Measurements from ENCODE around the gene ANAPC1. TPM values are rescaled to one million over a fixed set of nuclear protein-coding genes. Genes with fewer than 3 reads are reported as not detected.

ANAPC1 gene
- total and polyA plus RNA-seq, 9 of the 15 experiments (the other 6 are each of a cell fraction or from before 2014, with no cell fraction given), result 14.0 to 126 (median 78.2) TPM

DNA sequence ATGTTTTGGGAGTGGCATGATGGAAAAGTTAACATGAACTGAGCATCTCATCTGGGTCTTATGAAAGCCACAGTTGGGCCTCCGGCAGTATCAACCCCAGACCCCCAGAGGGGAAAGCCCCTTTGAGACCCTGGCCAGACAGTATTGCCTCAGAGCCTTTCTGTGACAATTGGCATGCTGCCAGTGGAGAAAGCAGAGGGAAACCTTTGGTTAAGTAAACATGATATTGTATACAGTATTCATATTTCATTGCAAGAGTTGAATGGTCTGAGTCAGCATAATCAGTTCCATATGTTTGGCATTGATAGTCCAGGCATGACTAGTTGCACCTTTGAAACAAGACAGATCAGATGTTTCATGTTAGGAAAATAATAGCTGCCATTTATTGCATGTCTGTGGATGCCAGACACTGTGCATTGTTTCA is 34.4 kb upstream of the ANAPC1 start (continued):
- TF ChIP-seq TFAP4 (CRISPR knock-in tag; IDR thresholded peaks at IDR 0.05; ENCODE audit: borderline replicate concordance), result peak; percentile 34
- TF ChIP-seq SMARCA4 (IDR thresholded peaks at IDR 0.05), result peak; percentile 86
- TF ChIP-seq RBM22 (IDR thresholded peaks at IDR 0.05; ENCODE audit: low read depth, low read length, poor library complexity, severe bottlenecking), result no peak
- TF ChIP-seq, protein P1, sequence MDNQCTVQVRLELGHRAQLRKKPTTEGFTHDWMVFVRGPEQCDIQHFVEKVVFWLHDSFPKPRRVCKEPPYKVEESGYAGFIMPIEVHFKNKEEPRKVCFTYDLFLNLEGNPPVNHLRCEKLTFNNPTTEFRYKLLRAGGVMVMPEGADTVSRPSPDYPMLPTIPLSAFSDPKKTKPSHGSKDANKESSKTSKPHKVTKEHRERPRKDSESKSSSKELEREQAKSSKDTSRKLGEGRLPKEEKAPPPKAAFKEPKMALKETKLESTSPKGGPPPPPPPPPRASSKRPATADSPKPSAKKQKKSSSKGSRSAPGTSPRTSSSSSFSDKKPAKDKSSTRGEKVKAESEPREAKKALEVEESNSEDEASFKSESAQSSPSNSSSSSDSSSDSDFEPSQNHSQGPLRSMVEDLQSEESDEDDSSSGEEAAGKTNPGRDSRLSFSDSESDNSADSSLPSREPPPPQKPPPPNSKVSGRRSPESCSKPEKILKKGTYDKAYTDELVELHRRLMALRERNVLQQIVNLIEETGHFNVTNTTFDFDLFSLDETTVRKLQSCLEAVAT (IDR thresholded peaks at IDR 0.05), result peak in 1 of 2 experiments; percentile 98; a peak in 2 of 4 replicates
- TF ChIP-seq ZNF24 (IDR thresholded peaks at IDR 0.05), result no peak
- no peak for TF ChIP-seq ZNF143 (CRISPR knock-in tag; IDR thresholded peaks at IDR 0.05)
- no peak for TF ChIP-seq ZBED1 (IDR thresholded peaks at IDR 0.05)
- TF ChIP-seq, protein P2, sequence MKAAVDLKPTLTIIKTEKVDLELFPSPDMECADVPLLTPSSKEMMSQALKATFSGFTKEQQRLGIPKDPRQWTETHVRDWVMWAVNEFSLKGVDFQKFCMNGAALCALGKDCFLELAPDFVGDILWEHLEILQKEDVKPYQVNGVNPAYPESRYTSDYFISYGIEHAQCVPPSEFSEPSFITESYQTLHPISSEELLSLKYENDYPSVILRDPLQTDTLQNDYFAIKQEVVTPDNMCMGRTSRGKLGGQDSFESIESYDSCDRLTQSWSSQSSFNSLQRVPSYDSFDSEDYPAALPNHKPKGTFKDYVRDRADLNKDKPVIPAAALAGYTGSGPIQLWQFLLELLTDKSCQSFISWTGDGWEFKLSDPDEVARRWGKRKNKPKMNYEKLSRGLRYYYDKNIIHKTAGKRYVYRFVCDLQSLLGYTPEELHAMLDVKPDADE (conservative IDR thresholded peaks at IDR 0.05; ENCODE audit: control insufficient read depth, low read depth, low read length), result no peak
- TF ChIP-seq HDAC3 (IDR thresholded peaks at IDR 0.05; ENCODE audit: borderline replicate concordance, partially characterized antibody), result peak; percentile 70
- no peak for TF ChIP-seq BRF1 (IDR thresholded peaks at IDR 0.05; ENCODE audit: borderline replicate concordance, extremely low read depth, insufficient read length)
- peak; percentile 83 for TF ChIP-seq EP300 (IDR thresholded peaks at IDR 0.05; ENCODE audit: low read length)
- TF ChIP-seq MXI1 (IDR thresholded peaks at IDR 0.05; ENCODE audit: low read depth, low read length), result no peak
- no peak for TF ChIP-seq THAP12 (CRISPR knock-in tag; IDR thresholded peaks at IDR 0.05)
- TF ChIP-seq, protein P3, sequence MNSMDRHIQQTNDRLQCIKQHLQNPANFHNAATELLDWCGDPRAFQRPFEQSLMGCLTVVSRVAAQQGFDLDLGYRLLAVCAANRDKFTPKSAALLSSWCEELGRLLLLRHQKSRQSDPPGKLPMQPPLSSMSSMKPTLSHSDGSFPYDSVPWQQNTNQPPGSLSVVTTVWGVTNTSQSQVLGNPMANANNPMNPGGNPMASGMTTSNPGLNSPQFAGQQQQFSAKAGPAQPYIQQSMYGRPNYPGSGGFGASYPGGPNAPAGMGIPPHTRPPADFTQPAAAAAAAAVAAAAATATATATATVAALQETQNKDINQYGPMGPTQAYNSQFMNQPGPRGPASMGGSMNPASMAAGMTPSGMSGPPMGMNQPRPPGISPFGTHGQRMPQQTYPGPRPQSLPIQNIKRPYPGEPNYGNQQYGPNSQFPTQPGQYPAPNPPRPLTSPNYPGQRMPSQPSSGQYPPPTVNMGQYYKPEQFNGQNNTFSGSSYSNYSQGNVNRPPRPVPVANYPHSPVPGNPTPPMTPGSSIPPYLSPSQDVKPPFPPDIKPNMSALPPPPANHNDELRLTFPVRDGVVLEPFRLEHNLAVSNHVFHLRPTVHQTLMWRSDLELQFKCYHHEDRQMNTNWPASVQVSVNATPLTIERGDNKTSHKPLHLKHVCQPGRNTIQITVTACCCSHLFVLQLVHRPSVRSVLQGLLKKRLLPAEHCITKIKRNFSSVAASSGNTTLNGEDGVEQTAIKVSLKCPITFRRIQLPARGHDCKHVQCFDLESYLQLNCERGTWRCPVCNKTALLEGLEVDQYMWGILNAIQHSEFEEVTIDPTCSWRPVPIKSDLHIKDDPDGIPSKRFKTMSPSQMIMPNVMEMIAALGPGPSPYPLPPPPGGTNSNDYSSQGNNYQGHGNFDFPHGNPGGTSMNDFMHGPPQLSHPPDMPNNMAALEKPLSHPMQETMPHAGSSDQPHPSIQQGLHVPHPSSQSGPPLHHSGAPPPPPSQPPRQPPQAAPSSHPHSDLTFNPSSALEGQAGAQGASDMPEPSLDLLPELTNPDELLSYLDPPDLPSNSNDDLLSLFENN (IDR thresholded peaks at IDR 0.05; ENCODE audit: low read depth in 2 of 2, low read length in 2 of 2), result peak; percentile 76 to 83; a peak in 3 of 4 replicates
- TF ChIP-seq ARID3B (CRISPR knock-in tag; IDR thresholded peaks at IDR 0.05; ENCODE audit: borderline replicate concordance), result no peak

Measured in K562 (cell line).